GM12878 (cell line): ENCODE measurements around the gene PDGFB.

Source experiments
- NR2C2 ChIP-seq: IDR thresholded peaks from 2 replicates; pipeline ENCODE4 v1.6.1; 2011; ENCODE audit warnings: borderline replicate concordance, low read depth; ENCODE audit not compliant: control insufficient read depth, insufficient read length
- TF ChIP-seq, protein P1 (sequence below): IDR thresholded peaks from 2 replicates; pipeline ENCODE4 v1.6.1; 2011; ENCODE audit warnings: low read depth, mild to moderate bottlenecking, low read length, moderate library complexity, borderline replicate concordance; ENCODE audit errors: extremely low read depth

DNA sequence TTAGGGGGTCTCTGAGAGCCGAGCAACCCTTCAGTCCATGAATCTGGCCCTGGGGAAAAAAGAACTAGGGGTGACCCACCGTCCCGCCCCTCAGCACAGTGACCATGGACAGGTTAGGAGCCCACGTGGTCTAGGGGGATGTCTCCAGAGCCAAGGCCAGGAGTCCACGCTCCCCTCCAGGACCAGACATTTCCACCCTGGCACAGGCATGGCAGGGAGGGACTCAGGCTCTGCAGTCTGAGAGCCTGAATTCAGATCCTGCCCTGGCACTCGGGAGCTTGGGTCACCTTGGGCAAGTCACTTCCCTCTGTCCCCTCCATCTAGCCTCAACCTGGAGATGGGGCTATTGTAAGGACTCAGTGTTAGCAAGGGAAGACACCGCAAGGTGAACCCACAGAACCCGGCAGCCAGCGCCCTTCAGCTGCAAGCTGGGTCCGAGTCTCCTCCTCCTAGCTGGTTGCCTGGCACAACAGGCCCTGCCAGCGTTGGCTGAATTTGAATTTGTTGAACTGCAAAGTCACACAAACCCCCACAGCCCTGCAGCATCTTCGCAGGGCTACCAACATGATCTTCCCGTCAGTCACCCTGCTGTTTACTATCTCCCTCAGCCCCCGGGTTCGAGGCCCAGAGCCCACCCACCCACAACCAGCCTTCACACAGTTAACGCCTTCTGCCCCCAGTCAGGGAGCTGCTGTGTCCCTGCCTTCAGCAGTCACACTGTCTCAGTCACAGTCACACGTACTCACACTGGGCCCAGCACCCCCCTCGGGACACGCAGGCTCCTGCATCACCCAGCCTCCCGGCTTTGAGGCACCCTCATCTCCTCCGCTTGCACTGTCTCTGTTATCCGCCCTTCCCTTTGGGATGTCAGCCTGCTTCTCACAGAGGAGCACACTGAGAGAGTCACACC lies 603 bp upstream of the PDGFB start:
- TF ChIP-seq, protein P1, sequence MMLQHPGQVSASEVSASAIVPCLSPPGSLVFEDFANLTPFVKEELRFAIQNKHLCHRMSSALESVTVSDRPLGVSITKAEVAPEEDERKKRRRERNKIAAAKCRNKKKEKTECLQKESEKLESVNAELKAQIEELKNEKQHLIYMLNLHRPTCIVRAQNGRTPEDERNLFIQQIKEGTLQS, result no peak
- TF ChIP-seq NR2C2, result no peak
